ELR (cell line): ENCODE measurements around the gene SLC34A1.
"Not testable (repeated sequence)": the region's sequence is repeated elsewhere in the genome, so short reads cannot be mapped to it uniquely, and the experiment has no call there.

Experiments
- DNase-seq: peaks from one replicate; pipeline ENCODE4 v3.0.0-alpha.2; 2015; ENCODE audit warnings: low read depth

Gene SLC34A1

GRCh38 chr5:177355162-177355867 lies 28.9 kb upstream of the SLC34A1 start:
- DNase-seq, result no peak

GRCh38 chr5:177355868-177356168 lies 28.4 kb upstream of the SLC34A1 start:
- DNase-seq, result no peak

- DNase-seq, result no peak
Measured at GRCh38 chr5:177356746-177357145, 27.5 kb upstream of the SLC34A1 start.

GRCh38 chr5:177357146-177357458 lies 27.1 kb upstream of the SLC34A1 start:
- DNase-seq, result no peak

GRCh38 chr5:177357459-177358351 lies 26.5 kb upstream of the SLC34A1 start, which contains the start of gene RGS14:
Gene RGS14, plus strand, starts transcription at chr5:177357924. Its CDS starts 101 bp downstream, at chr5:177358025.
- DNase-seq, result peak; percentile 74

GRCh38 chr5:177358370-177358819 lies 25.8 kb upstream of the SLC34A1 start:
- no peak for DNase-seq

- no peak for DNase-seq
Measured at GRCh38 chr5:177359451-177359851, 24.8 kb upstream of the SLC34A1 start.

GRCh38 chr5:177359860-177360259 lies 24.4 kb upstream of the SLC34A1 start:
- DNase-seq, result no peak

GRCh38 chr5:177360740-177361139 lies 23.5 kb upstream of the SLC34A1 start:
- DNase-seq, result not testable (repeated sequence)

- DNase-seq, result no peak
Measured at GRCh38 chr5:177361418-177362291, 22.6 kb upstream of the SLC34A1 start.

GRCh38 chr5:177362292-177362609 lies 22.0 kb upstream of the SLC34A1 start:
- DNase-seq, result no peak

GRCh38 chr5:177362610-177363507 lies 21.4 kb upstream of the SLC34A1 start:
- DNase-seq, result peak; percentile 60

GRCh38 chr5:177363565-177363964 lies 20.7 kb upstream of the SLC34A1 start:
- DNase-seq, result no peak

GRCh38 chr5:177364159-177364962 lies 19.9 kb upstream of the SLC34A1 start:
- peak; percentile 53 for DNase-seq

GRCh38 chr5:177365845-177366527 lies 18.2 kb upstream of the SLC34A1 start:
- no peak for DNase-seq

- peak; percentile 86 for DNase-seq
Measured at GRCh38 chr5:177366528-177367322, 17.5 kb upstream of the SLC34A1 start.

GRCh38 chr5:177367323-177367848 lies 16.8 kb upstream of the SLC34A1 start:
- no peak for DNase-seq

- no peak for DNase-seq
Measured at GRCh38 chr5:177367981-177368868, 16.0 kb upstream of the SLC34A1 start.
